ENCODE results near the gene SNRNP25. TPM values are rescaled to one million over a fixed set of nuclear protein-coding genes. Genes with fewer than 3 reads are reported as not detected.

SNRNP25 gene
- total and polyA plus RNA-seq, 2 donors (not counting 1 experiment from before 2014, with no cell fraction given), result 25.5 to 32.8 TPM

- no peaks in the 10 kb centered on the region for H3K27me3 Mint-ChIP-seq
- H3K27me3 ChIP-seq (replicated peaks in 1 of 4; ENCODE audit: control extremely low read depth in 1 of 4, control insufficient read depth in 3 of 4, insufficient read depth in 4 of 4, low read length in 3 of 4), result no peaks in the 10 kb centered on the region
- H4K20me1 ChIP-seq (ENCODE audit: control insufficient read depth, insufficient read depth, low read length, poor library complexity, severe bottlenecking), result no peaks in the 10 kb centered on the region
- TF ChIP-seq EZH2 (IDR thresholded peaks at IDR 0.05; ENCODE audit: borderline replicate concordance, insufficient read depth, low read depth, low read length, poor library complexity, severe bottlenecking), result no peak
- no peak for TF ChIP-seq CTCF (IDR thresholded peaks at IDR 0.05)
- H3K9me3 ChIP-seq (ENCODE audit: control extremely low read depth in 1 of 3, control insufficient read depth in 2 of 3, insufficient read depth in 1 of 3, low read length in 2 of 3), result no peaks in the 10 kb centered on the region
- peak overlapping the region; percentile 42 for H2AFZ ChIP-seq (ENCODE audit: insufficient read depth, low read depth, low read length, poor library complexity, severe bottlenecking)
- WGBS (ENCODE audit: insufficient coverage), result 13% methylated on average over 6 of the region's 6 CpGs
- ATAC-seq (ENCODE audit: low read depth), result peak; percentile 5
- ChIA-PET CTCF (interaction anchor here (1.4 to 1.9 kb wide), 3 partner anchors 19 to 72 kb away, joined by 5 to 8 read pairs (median 6); partner anchors contain the start of genes POLR3K and SNRNP25), POLR2A (interaction anchor here (0.7 to 1.6 kb wide), 2 partner anchors 15 to 19 kb away, joined by 3 to 5 read pairs; partner anchors contain the start of genes POLR3K and SNRNP25)
- peak overlapping the region; percentile 73 for H3K9ac ChIP-seq (ENCODE audit: low read length)
- H3K27ac Mint-ChIP-seq, result peak overlapping the region; percentile 94
- H3K9me3 Mint-ChIP-seq (ENCODE audit: insufficient read depth), result no peaks in the 10 kb centered on the region
- peaks cover 70% of the 10 kb centered on the region for H3K4me1 Mint-ChIP-seq
- peaks cover 46% of the 10 kb centered on the region for H3K79me2 ChIP-seq (ENCODE audit: control insufficient read depth, insufficient read depth, low read length)
- H3K4me3 Mint-ChIP-seq, result peak overlapping the region; percentile 92
- peak overlapping the region; percentile 91 to 99 for H3K27ac ChIP-seq (ENCODE audit: low read length in 2 of 2)
- intact Hi-C loops (cut with micrococcal nuclease), result no loop called here
- no peaks in the 10 kb centered on the region for H3K36me3 ChIP-seq (replicated peaks in 1 of 2; ENCODE audit: control extremely low read depth in 1 of 2, control insufficient read depth in 1 of 2, extremely low read depth in 1 of 2, insufficient read depth in 2 of 2, low read length in 1 of 2)
- DNase-seq, result no peak
- peaks cover 61 to 68% of the 10 kb centered on the region in 2 donors for H3K4me1 ChIP-seq (ENCODE audit: control insufficient read depth in 2 of 2, insufficient read depth in 2 of 2, low read length in 2 of 2)
- H3K4me3 ChIP-seq (ENCODE audit: control extremely low read depth in 1 of 5, extremely low read depth in 1 of 5, insufficient read depth in 1 of 5, low read depth in 2 of 5, low read length in 4 of 5), result peak overlapping the region; percentile 54 to 74 (median 70)
- H3K4me2 ChIP-seq (replicated peaks; ENCODE audit: low read depth, low read length, poor library complexity, severe bottlenecking), result peak overlapping the region; percentile 89
Measured at GRCh38 chr16:34648-34987, 19.0 kb upstream of the SNRNP25 start.

GRCh38 chr16:35011-35677 is 18.5 kb upstream of the SNRNP25 start:
- intact Hi-C loops (cut with micrococcal nuclease), result no loop called here
- TF ChIP-seq CTCF (IDR thresholded peaks at IDR 0.05) (no peak), EZH2 (IDR thresholded peaks at IDR 0.05; ENCODE audit: borderline replicate concordance, insufficient read depth, low read depth, low read length, poor library complexity, severe bottlenecking) (no peak)
- CTCF ChIA-PET, result interaction anchor here (1.4 to 1.9 kb wide), 3 partner anchors 18 to 72 kb away, joined by 5 to 8 read pairs (median 6); partner anchors contain the start of genes POLR3K and SNRNP25
- POLR2A ChIA-PET, result interaction anchor here (0.7 to 1.6 kb wide), 2 partner anchors 14 to 18 kb away, joined by 3 to 5 read pairs; partner anchors contain the start of genes POLR3K and SNRNP25
- H3K36me3 ChIP-seq (replicated peaks in 1 of 2; ENCODE audit: control extremely low read depth in 1 of 2, control insufficient read depth in 1 of 2, extremely low read depth in 1 of 2, insufficient read depth in 2 of 2, low read length in 1 of 2), result no peaks in the 10 kb centered on the region
- peaks cover 65 to 73% of the 10 kb centered on the region in 2 donors for H3K4me1 ChIP-seq (ENCODE audit: control insufficient read depth in 2 of 2, insufficient read depth in 2 of 2, low read length in 2 of 2)
- H3K4me3 Mint-ChIP-seq, result peak overlapping the region; percentile 92
- no peaks in the 10 kb centered on the region for H3K9me3 ChIP-seq (ENCODE audit: control extremely low read depth in 1 of 3, control insufficient read depth in 2 of 3, insufficient read depth in 1 of 3, low read length in 2 of 3)
- DNase-seq, result peak; percentile 84
- peak overlapping the region; percentile 42 for H2AFZ ChIP-seq (ENCODE audit: insufficient read depth, low read depth, low read length, poor library complexity, severe bottlenecking)
- no peaks in the 10 kb centered on the region for H3K27me3 Mint-ChIP-seq
- ATAC-seq (ENCODE audit: low read depth), result peak; percentile 55
- peaks cover 75% of the 10 kb centered on the region for H3K4me1 Mint-ChIP-seq
- H3K9me3 Mint-ChIP-seq (ENCODE audit: insufficient read depth), result no peaks in the 10 kb centered on the region
- H3K4me2 ChIP-seq (replicated peaks; ENCODE audit: low read depth, low read length, poor library complexity, severe bottlenecking), result peak overlapping the region; percentile 89
- no peaks in the 10 kb centered on the region for H3K27me3 ChIP-seq (replicated peaks in 1 of 4; ENCODE audit: control extremely low read depth in 1 of 4, control insufficient read depth in 3 of 4, insufficient read depth in 4 of 4, low read length in 3 of 4)
- 48% methylated on average over 17 of the region's 17 CpGs for WGBS (ENCODE audit: insufficient coverage)
- H3K79me2 ChIP-seq (ENCODE audit: control insufficient read depth, insufficient read depth, low read length), result peaks cover 50% of the 10 kb centered on the region
- H4K20me1 ChIP-seq (ENCODE audit: control insufficient read depth, insufficient read depth, low read length, poor library complexity, severe bottlenecking), result no peaks in the 10 kb centered on the region
- H3K27ac Mint-ChIP-seq, result peak overlapping the region; percentile 94
- H3K9ac ChIP-seq (ENCODE audit: low read length), result peak overlapping the region; percentile 73
- H3K27ac ChIP-seq (ENCODE audit: low read length in 2 of 2), result peak overlapping the region; percentile 91 to 99
- peak overlapping the region; percentile 54 to 74 (median 70) for H3K4me3 ChIP-seq (ENCODE audit: control extremely low read depth in 1 of 5, extremely low read depth in 1 of 5, insufficient read depth in 1 of 5, low read depth in 2 of 5, low read length in 4 of 5)

Data from B cell (primary cell).